Measurements from ENCODE around the gene SBK2.

SBK2 gene

DNA sequence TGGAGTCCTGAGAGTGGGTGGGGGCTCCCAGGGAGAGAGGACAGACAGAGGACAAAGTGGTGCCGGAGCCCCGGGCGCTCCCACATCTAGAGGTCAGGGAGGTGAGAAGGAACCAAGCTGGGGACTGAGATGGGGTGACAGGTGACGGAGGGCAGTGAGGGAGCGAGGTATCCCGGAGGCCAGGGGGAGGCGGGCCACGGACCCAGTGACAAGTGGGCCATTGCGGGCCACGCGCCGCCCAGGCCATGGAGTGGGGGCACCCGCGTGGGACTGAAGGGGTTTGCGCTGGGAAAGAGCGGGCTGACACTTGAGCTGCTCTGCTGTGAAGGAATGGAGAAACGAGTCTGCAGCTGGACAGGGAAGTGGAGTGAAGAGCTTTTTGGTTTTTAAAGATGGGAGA is 57.9 kb downstream of the SBK2 start:
- TF ChIP-seq CEBPB (IDR thresholded peaks at IDR 0.05) (no peak), FOXM1 (IDR thresholded peaks at IDR 0.05; ENCODE audit: borderline replicate concordance, low read depth) (no peak), TCF12 (IDR thresholded peaks at IDR 0.05; ENCODE audit: low read depth) (no peak), EGR1 (IDR thresholded peaks at IDR 0.05) (no peak), TEAD4 (IDR thresholded peaks at IDR 0.05) (no peak), ZBTB7A (IDR thresholded peaks at IDR 0.05; ENCODE audit: low read depth) (no peak), YY1 (IDR thresholded peaks at IDR 0.05; ENCODE audit: low read depth) (no peak), CREB1 (IDR thresholded peaks at IDR 0.05; ENCODE audit: low read depth) (no peak), NFIC (IDR thresholded peaks at IDR 0.05) (no peak), EP300 (IDR thresholded peaks at IDR 0.05; ENCODE audit: borderline replicate concordance) (no peak), RAD21 (IDR thresholded peaks at IDR 0.05; ENCODE audit: low read depth) (no peak), TAF1 (IDR thresholded peaks at IDR 0.05; ENCODE audit: low read depth) (no peak)
- TF ChIP-seq, protein P1, sequence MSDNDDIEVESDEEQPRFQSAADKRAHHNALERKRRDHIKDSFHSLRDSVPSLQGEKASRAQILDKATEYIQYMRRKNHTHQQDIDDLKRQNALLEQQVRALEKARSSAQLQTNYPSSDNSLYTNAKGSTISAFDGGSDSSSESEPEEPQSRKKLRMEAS (IDR thresholded peaks at IDR 0.05) = no peak
- TF ChIP-seq, protein P2, sequence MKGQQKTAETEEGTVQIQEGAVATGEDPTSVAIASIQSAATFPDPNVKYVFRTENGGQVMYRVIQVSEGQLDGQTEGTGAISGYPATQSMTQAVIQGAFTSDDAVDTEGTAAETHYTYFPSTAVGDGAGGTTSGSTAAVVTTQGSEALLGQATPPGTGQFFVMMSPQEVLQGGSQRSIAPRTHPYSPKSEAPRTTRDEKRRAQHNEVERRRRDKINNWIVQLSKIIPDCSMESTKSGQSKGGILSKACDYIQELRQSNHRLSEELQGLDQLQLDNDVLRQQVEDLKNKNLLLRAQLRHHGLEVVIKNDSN (IDR thresholded peaks at IDR 0.05) = no peak
- TF ChIP-seq, protein P3, sequence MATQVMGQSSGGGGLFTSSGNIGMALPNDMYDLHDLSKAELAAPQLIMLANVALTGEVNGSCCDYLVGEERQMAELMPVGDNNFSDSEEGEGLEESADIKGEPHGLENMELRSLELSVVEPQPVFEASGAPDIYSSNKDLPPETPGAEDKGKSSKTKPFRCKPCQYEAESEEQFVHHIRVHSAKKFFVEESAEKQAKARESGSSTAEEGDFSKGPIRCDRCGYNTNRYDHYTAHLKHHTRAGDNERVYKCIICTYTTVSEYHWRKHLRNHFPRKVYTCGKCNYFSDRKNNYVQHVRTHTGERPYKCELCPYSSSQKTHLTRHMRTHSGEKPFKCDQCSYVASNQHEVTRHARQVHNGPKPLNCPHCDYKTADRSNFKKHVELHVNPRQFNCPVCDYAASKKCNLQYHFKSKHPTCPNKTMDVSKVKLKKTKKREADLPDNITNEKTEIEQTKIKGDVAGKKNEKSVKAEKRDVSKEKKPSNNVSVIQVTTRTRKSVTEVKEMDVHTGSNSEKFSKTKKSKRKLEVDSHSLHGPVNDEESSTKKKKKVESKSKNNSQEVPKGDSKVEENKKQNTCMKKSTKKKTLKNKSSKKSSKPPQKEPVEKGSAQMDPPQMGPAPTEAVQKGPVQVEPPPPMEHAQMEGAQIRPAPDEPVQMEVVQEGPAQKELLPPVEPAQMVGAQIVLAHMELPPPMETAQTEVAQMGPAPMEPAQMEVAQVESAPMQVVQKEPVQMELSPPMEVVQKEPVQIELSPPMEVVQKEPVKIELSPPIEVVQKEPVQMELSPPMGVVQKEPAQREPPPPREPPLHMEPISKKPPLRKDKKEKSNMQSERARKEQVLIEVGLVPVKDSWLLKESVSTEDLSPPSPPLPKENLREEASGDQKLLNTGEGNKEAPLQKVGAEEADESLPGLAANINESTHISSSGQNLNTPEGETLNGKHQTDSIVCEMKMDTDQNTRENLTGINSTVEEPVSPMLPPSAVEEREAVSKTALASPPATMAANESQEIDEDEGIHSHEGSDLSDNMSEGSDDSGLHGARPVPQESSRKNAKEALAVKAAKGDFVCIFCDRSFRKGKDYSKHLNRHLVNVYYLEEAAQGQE (IDR thresholded peaks at IDR 0.05; ENCODE audit: low read depth) = no peak

Measured in Ishikawa (cell line).